BLaER1 treated with 17β-estradiol and CSF1 and Interleukin-3, amounts not matched to agents 10 nM and 100 nM (cell line): ENCODE data around the gene POTEF.
"Not testable (repeated sequence)": the region's sequence is repeated elsewhere in the genome, so short reads cannot be mapped to it uniquely, and the experiment has no call there.

Source experiments
- H3K27ac ChIP-seq, 11 experiments: shearing (Covaris generic); formaldehyde crosslinking; 2 replicates each; pipeline ENCODE4 v1.8.1; 2022
- H3K27me3 ChIP-seq, 11 experiments: shearing (Covaris generic); formaldehyde crosslinking; 2 replicates each; pipeline ENCODE4 v1.8.1; 2022
- H3K36me3 ChIP-seq, 11 experiments: shearing (Covaris generic); formaldehyde crosslinking; 2 replicates each; pipeline ENCODE4 v1.8.1; 2022
- H3K4me1 ChIP-seq, 10 experiments: shearing (Covaris generic); formaldehyde crosslinking; 2 replicates each; pipeline ENCODE4 v1.8.1; 2022
- H3K4me2 ChIP-seq, 11 experiments: shearing (Covaris generic); formaldehyde crosslinking; 2 replicates each; pipeline ENCODE4 v1.8.1; 2022
- H3K4me3 ChIP-seq, 10 experiments: shearing (Covaris generic); formaldehyde crosslinking; 2 replicates each; pipeline ENCODE4 v1.8.1; 2022
- H3K9ac ChIP-seq, 11 experiments: shearing (Covaris generic); formaldehyde crosslinking; 2 replicates each; pipeline ENCODE4 v1.8.1; 2022
- H3K9me3 ChIP-seq, 11 experiments: shearing (Covaris generic); formaldehyde crosslinking; replicated peaks in 1 of 11; 2 replicates each; pipeline ENCODE4 v1.8.1; 2022
- H4K20me1 ChIP-seq, 11 experiments: shearing (Covaris generic); formaldehyde crosslinking; 2 replicates each; pipeline ENCODE4 v1.8.1; 2022

Gene POTEF

GRCh38 chr2:130142396-130143265 lies 13.6 kb upstream of the POTEF start:
- peaks cover 0 to 19% (median 7%) of the 10 kb centered on the region in 10 experiments; a peak in 14 of 20 replicates for H3K4me1 ChIP-seq
- peak overlapping the region in 7 of 11 experiments; percentile 49 to 73 (median 60); a peak in 9 of 22 replicates for H3K4me2 ChIP-seq

GRCh38 chr2:130141645-130142370 lies 12.8 kb upstream of the POTEF start:
- Histone ChIP-seq H3K27me3 (peaks cover 13 to 31% (median 24%) of the 10 kb centered on the region in 11 experiments), H3K4me1 (peaks cover 0 to 19% (median 7%) of the 10 kb centered on the region in 10 experiments; a peak in 14 of 20 replicates)
- not testable (repeated sequence) for H3K36me3 ChIP-seq, H3K27ac ChIP-seq, H3K9ac ChIP-seq, H3K9me3 ChIP-seq, H4K20me1 ChIP-seq, H3K4me2 ChIP-seq, H3K4me3 ChIP-seq

More at GRCh38 chr2:130142396-130143265, 13.6 kb upstream of the POTEF start:
- H3K27me3 ChIP-seq = peaks cover 13 to 31% (median 24%) of the 10 kb centered on the region in 11 experiments
- H3K4me3 ChIP-seq, H3K36me3 ChIP-seq, H3K9me3 ChIP-seq, H3K27ac ChIP-seq, H4K20me1 ChIP-seq, H3K9ac ChIP-seq: not testable (repeated sequence)

GRCh38 chr2:130141002-130141401 lies 12.0 kb upstream of the POTEF start:
- Histone ChIP-seq H3K27me3 (peaks cover 13 to 31% (median 24%) of the 10 kb centered on the region in 11 experiments), H3K4me1 (peaks cover 0 to 19% (median 7%) of the 10 kb centered on the region in 10 experiments; a peak in 14 of 20 replicates)
- H3K9ac ChIP-seq, H3K36me3 ChIP-seq, H3K4me2 ChIP-seq, H4K20me1 ChIP-seq, H3K4me3 ChIP-seq, H3K9me3 ChIP-seq, H3K27ac ChIP-seq: not testable (repeated sequence)

GRCh38 chr2:130140516-130140915 lies 11.5 kb upstream of the POTEF start:
- not testable (repeated sequence) for H3K27ac ChIP-seq, H3K9me3 ChIP-seq, H3K9ac ChIP-seq, H3K36me3 ChIP-seq, H4K20me1 ChIP-seq, H3K4me2 ChIP-seq, H3K4me3 ChIP-seq
- Histone ChIP-seq H3K27me3 (peaks cover 13 to 29% (median 24%) of the 10 kb centered on the region in 11 experiments), H3K4me1 (peaks cover 0 to 20% (median 9%) of the 10 kb centered on the region in 10 experiments; a peak in 14 of 20 replicates)

GRCh38 chr2:130139331-130140280 lies 10.6 kb upstream of the POTEF start:
- peaks cover 13 to 21% (median 16%) of the 10 kb centered on the region in 11 experiments for H3K27me3 ChIP-seq
- H3K4me3 ChIP-seq, H3K27ac ChIP-seq, H3K9me3 ChIP-seq, H4K20me1 ChIP-seq, H3K4me2 ChIP-seq, H3K36me3 ChIP-seq, H3K9ac ChIP-seq: not testable (repeated sequence)
- peaks cover 0 to 25% (median 15%) of the 10 kb centered on the region in 10 experiments; a peak in 14 of 20 replicates for H3K4me1 ChIP-seq

GRCh38 chr2:130138841-130139251 lies 9.8 kb upstream of the POTEF start:
- H3K4me2 ChIP-seq, H3K36me3 ChIP-seq, H3K9ac ChIP-seq, H3K9me3 ChIP-seq, H3K4me3 ChIP-seq, H4K20me1 ChIP-seq, H3K27ac ChIP-seq: not testable (repeated sequence)
- Histone ChIP-seq H3K4me1 (peaks cover 0 to 27% (median 17%) of the 10 kb centered on the region in 10 experiments; a peak in 14 of 20 replicates), H3K27me3 (peaks cover 7 to 14% (median 10%) of the 10 kb centered on the region in 11 experiments)

- not testable (repeated sequence) for H4K20me1 ChIP-seq, H3K36me3 ChIP-seq, H3K9me3 ChIP-seq, H3K9ac ChIP-seq, H3K27ac ChIP-seq, H3K4me2 ChIP-seq, H3K4me3 ChIP-seq
- Histone ChIP-seq H3K4me1 (peaks cover 0 to 23% (median 14%) of the 10 kb centered on the region in 10 experiments; a peak in 14 of 20 replicates), H3K27me3 (peaks cover 4 to 10% (median 6%) of the 10 kb centered on the region in 11 experiments)
Observed at GRCh38 chr2:130138326-130138725, 9.3 kb upstream of the POTEF start.

GRCh38 chr2:130137118-130137517 lies 8.1 kb upstream of the POTEF start:
- H3K4me2 ChIP-seq, H3K27ac ChIP-seq, H3K36me3 ChIP-seq, H3K4me3 ChIP-seq, H3K9ac ChIP-seq, H4K20me1 ChIP-seq, H3K9me3 ChIP-seq, H3K27me3 ChIP-seq: not testable (repeated sequence)
- peaks cover 0 to 17% (median 11%) of the 10 kb centered on the region in 10 experiments; a peak in 9 of 20 replicates for H3K4me1 ChIP-seq

- not testable (repeated sequence) for H3K27me3 ChIP-seq, H3K4me3 ChIP-seq, H3K9me3 ChIP-seq, H3K36me3 ChIP-seq, H3K4me2 ChIP-seq, H4K20me1 ChIP-seq, H3K9ac ChIP-seq, H3K27ac ChIP-seq
- peaks cover 0 to 17% (median 11%) of the 10 kb centered on the region in 10 experiments; a peak in 9 of 20 replicates for H3K4me1 ChIP-seq
Observed at GRCh38 chr2:130136546-130136945, 7.5 kb upstream of the POTEF start.
